ENCODE measurements around the gene RAMAC. TPM values are rescaled to one million over a fixed set of nuclear protein-coding genes. Genes with fewer than 3 reads are reported as not detected.

Gene RAMAC
- total and polyA plus RNA-seq, 4 donors = 15.6 to 28.6 (median 20.8) TPM

- WGBS, 2 donors = 75 to 84% methylated on average over 5 of the region's 5 CpGs
- no peak for DNase-seq
- Histone ChIP-seq H3K9ac (ENCODE audit: insufficient read depth in 1 of 2, low read length in 2 of 2) (no peak overlapping the region), H3K27ac (ENCODE audit: low read depth in 1 of 2, low read length in 1 of 2) (no peak overlapping the region), H3K9me3 (ENCODE audit: control insufficient read depth in 4 of 4, insufficient read depth in 3 of 4, low read length in 3 of 4) (no peaks in the 10 kb centered on the region), H3K27me3 (ENCODE audit: control insufficient read depth in 3 of 3, insufficient read depth in 3 of 3, low read length in 2 of 3) (no peaks in the 10 kb centered on the region), H3K4me1 (ENCODE audit: control insufficient read depth in 5 of 5, insufficient read depth in 5 of 5, low read length in 5 of 5) (peaks cover 0 to 26% (median 8%) of the 10 kb centered on the region in 5 donors), H3K36me3 (ENCODE audit: control insufficient read depth in 4 of 4, insufficient read depth in 4 of 4, low read length in 4 of 4) (peaks cover 5 to 13% (median 10%) of the 10 kb centered on the region in 4 donors), H3K4me3 (no peak overlapping the region)
- no peak for ATAC-seq (ENCODE audit: insufficient read depth, low FRiP score)
- TF ChIP-seq, protein P1, sequence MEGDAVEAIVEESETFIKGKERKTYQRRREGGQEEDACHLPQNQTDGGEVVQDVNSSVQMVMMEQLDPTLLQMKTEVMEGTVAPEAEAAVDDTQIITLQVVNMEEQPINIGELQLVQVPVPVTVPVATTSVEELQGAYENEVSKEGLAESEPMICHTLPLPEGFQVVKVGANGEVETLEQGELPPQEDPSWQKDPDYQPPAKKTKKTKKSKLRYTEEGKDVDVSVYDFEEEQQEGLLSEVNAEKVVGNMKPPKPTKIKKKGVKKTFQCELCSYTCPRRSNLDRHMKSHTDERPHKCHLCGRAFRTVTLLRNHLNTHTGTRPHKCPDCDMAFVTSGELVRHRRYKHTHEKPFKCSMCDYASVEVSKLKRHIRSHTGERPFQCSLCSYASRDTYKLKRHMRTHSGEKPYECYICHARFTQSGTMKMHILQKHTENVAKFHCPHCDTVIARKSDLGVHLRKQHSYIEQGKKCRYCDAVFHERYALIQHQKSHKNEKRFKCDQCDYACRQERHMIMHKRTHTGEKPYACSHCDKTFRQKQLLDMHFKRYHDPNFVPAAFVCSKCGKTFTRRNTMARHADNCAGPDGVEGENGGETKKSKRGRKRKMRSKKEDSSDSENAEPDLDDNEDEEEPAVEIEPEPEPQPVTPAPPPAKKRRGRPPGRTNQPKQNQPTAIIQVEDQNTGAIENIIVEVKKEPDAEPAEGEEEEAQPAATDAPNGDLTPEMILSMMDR (IDR thresholded peaks at IDR 0.05; ENCODE audit: control extremely low read depth, extremely low read depth) = no peak
These were observed 28.2 kb downstream of the RAMAC start for GRCh38 chr15:83014205-83014653.

- no peak overlapping the region for H3K4me3 ChIP-seq
- H3K27me3 ChIP-seq (ENCODE audit: control insufficient read depth in 3 of 3, insufficient read depth in 3 of 3, low read length in 2 of 3) = no peaks in the 10 kb centered on the region
- ATAC-seq (ENCODE audit: insufficient read depth, low FRiP score) (no peak), DNase-seq (no peak)
- peaks cover 10 to 19% (median 12%) of the 10 kb centered on the region in 4 donors for H3K36me3 ChIP-seq (ENCODE audit: control insufficient read depth in 4 of 4, insufficient read depth in 4 of 4, low read length in 4 of 4)
- no peak overlapping the region for H3K27ac ChIP-seq (ENCODE audit: low read depth in 1 of 2, low read length in 1 of 2)
- TF ChIP-seq, protein P1 (IDR thresholded peaks at IDR 0.05; ENCODE audit: control extremely low read depth, extremely low read depth) = no peak
- WGBS, 2 donors = 83 to 84% methylated on average over 4 of the region's 4 CpGs
- no peak overlapping the region for H3K9ac ChIP-seq (ENCODE audit: insufficient read depth in 1 of 2, low read length in 2 of 2)
- no peaks in the 10 kb centered on the region for H3K9me3 ChIP-seq (ENCODE audit: control insufficient read depth in 4 of 4, insufficient read depth in 3 of 4, low read length in 3 of 4)
- peaks cover 0 to 22% (median 6%) of the 10 kb centered on the region in 5 donors for H3K4me1 ChIP-seq (ENCODE audit: control insufficient read depth in 5 of 5, insufficient read depth in 5 of 5, low read length in 5 of 5)
These were observed 29.4 kb downstream of the RAMAC start for GRCh38 chr15:83015361-83015760.

GRCh38 chr15:83016906-83017305, 30.9 kb downstream of the RAMAC start:
- H3K36me3 ChIP-seq (ENCODE audit: control insufficient read depth in 4 of 4, insufficient read depth in 4 of 4, low read length in 4 of 4) = peaks cover 9 to 23% (median 14%) of the 10 kb centered on the region in 4 donors
- H3K27ac ChIP-seq (ENCODE audit: low read depth in 1 of 2, low read length in 1 of 2) = no peak overlapping the region
- no peaks in the 10 kb centered on the region for H3K27me3 ChIP-seq (ENCODE audit: control insufficient read depth in 3 of 3, insufficient read depth in 3 of 3, low read length in 2 of 3)
- peaks cover 0 to 12% (median 3%) of the 10 kb centered on the region in 5 donors for H3K4me1 ChIP-seq (ENCODE audit: control insufficient read depth in 5 of 5, insufficient read depth in 5 of 5, low read length in 5 of 5)
- DNase-seq (no peak), ATAC-seq (ENCODE audit: insufficient read depth, low FRiP score) (no peak)
- H3K9ac ChIP-seq (ENCODE audit: insufficient read depth in 1 of 2, low read length in 2 of 2) = no peak overlapping the region
- H3K4me3 ChIP-seq = no peak overlapping the region
- no peaks in the 10 kb centered on the region for H3K9me3 ChIP-seq (ENCODE audit: control insufficient read depth in 4 of 4, insufficient read depth in 3 of 4, low read length in 3 of 4)
- TF ChIP-seq, protein P1 (IDR thresholded peaks at IDR 0.05; ENCODE audit: control extremely low read depth, extremely low read depth) = no peak
- WGBS, 2 donors = 87 to 94% methylated on average over 5 of the region's 5 CpGs

DNA sequence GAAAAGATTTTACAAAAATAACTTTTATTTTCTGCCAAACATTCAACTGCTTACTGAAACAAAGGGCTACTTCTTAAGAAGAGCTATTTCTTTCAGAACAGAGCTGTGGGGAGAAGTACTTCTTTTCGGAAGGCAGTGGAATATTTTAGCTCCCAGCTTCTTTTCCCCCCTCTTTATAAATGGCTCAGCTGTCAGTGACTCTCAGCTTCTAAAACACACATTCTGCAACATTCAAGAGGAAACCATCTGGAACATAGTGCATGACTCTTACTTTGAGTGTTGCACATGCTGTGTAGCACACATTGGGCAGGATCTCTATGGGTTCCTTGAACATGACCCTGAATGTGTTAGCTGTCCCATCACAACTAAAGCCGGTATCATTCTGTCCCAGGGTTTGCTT, 32.4 kb downstream of the RAMAC start:
- no peak overlapping the region for H3K27ac ChIP-seq (ENCODE audit: low read depth in 1 of 2, low read length in 1 of 2)
- TF ChIP-seq, protein P1 (IDR thresholded peaks at IDR 0.05; ENCODE audit: control extremely low read depth, extremely low read depth) = no peak
- H3K4me3 ChIP-seq = no peak overlapping the region
- no peak overlapping the region for H3K9ac ChIP-seq (ENCODE audit: insufficient read depth in 1 of 2, low read length in 2 of 2)
- no peaks in the 10 kb centered on the region for H3K27me3 ChIP-seq (ENCODE audit: control insufficient read depth in 3 of 3, insufficient read depth in 3 of 3, low read length in 2 of 3)
- DNase-seq = peak in 1 of 3 donors; percentile 30
- no peak for ATAC-seq (ENCODE audit: insufficient read depth, low FRiP score)
- peaks cover 0 to 1% (median 0%) of the 10 kb centered on the region in 5 donors for H3K4me1 ChIP-seq (ENCODE audit: control insufficient read depth in 5 of 5, insufficient read depth in 5 of 5, low read length in 5 of 5)
- no peaks in the 10 kb centered on the region for H3K9me3 ChIP-seq (ENCODE audit: control insufficient read depth in 4 of 4, insufficient read depth in 3 of 4, low read length in 3 of 4)
- H3K36me3 ChIP-seq (ENCODE audit: control insufficient read depth in 4 of 4, insufficient read depth in 4 of 4, low read length in 4 of 4) = peaks cover 9 to 23% (median 14%) of the 10 kb centered on the region in 4 donors
- WGBS, 2 donors = 86 to 88% methylated on average over 2 of the region's 2 CpGs

Data from lung (tissue), 12 donors.